ENCODE results near the gene TTC9B.

DNA sequence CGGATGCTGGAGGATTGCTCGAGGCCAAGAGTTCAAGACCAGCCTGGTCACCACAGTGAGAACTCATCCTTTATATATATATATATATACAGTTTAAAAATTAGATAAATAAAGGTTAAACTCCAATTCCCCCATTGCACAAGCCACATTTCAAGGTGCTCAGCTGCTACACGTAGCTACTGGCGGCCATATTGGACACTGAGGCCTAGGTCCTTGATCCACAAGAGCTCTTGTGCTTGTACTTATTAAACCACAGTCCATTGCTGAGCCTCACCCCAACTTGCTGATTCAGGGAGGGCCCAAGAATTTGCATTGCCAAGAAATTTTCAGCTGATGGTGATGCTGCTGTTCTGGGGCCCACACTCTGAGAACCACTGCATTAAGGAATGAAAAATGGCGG lies 9.6 kb downstream of the TTC9B start:
- TF ChIP-seq GATA2 (IDR thresholded peaks at IDR 0.05; ENCODE audit: low read depth, low read length) (no peak), GATA3 (IDR thresholded peaks at IDR 0.05; ENCODE audit: low read depth, low read length) (no peak)
